Keratinocyte (primary cell): Measurements from ENCODE around the gene AIFM3.

Source experiments
- CTCF ChIP-seq, 3 experiments: IDR thresholded peaks in 1 of 3; conservative IDR thresholded peaks in 1 of 3; optimal IDR thresholded peaks in 1 of 3; 2 replicates in 2 of 3; 3 replicates in 1 of 3; pipeline versions ENCODE3 to v1.5.1; 2011; ENCODE audit warnings: low read length in 3 of 3, mild to moderate bottlenecking in 3 of 3, moderate library complexity in 2 of 3, control low read depth in 1 of 3, inconsistent platforms in 1 of 3; ENCODE audit not compliant: insufficient read depth in 2 of 3; ENCODE audit errors: extremely low read depth in 1 of 3
- EZH2 ChIP-seq: IDR thresholded peaks from one replicate; pipeline ENCODE4 v1.6.1; 2012; ENCODE audit warnings: inconsistent platforms, mild to moderate bottlenecking, low read length, moderate library complexity

- TF ChIP-seq CTCF (optimal IDR thresholded peaks at IDR 0.05 in 1 of 3, IDR thresholded peaks at IDR 0.05 in 1 of 3, conservative IDR thresholded peaks at IDR 0.05 in 1 of 3; ENCODE audit: extremely low read depth in 1 of 3, insufficient read depth in 2 of 3, low read length in 3 of 3) (no peak), EZH2 (no peak)
Observed at GRCh38 chr22:21013657-21014201, 46.7 kb downstream of the AIFM3 start.
